Central memory CD4-positive, alpha-beta T cell (primary cell): ENCODE results near the gene KDM3B.

Experiments used
- DNase-seq: peaks from one replicate; pipeline ENCODE4 v3.0.0; 2022

KDM3B gene

DNA sequence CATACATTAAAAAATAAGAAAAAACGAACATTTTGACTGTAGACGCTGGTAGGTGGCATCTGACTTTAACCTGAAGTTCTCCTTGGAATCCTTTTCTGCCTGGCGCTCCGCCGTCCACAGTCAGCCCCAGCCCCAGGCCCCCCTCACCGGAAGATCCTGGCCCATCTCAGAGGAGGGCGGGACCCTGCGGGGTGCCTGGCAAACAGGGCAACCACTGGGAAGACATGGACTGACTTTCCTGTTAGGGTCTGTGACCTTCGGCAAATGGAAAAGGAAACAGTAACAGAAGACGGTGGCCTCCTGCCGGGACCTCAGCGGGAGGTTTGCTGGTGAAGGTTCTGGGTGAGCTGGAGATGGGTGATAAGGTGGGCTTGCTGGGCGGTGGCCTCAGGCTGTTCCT lies 101.1 kb downstream of the KDM3B start:
- no peak for DNase-seq

DNA sequence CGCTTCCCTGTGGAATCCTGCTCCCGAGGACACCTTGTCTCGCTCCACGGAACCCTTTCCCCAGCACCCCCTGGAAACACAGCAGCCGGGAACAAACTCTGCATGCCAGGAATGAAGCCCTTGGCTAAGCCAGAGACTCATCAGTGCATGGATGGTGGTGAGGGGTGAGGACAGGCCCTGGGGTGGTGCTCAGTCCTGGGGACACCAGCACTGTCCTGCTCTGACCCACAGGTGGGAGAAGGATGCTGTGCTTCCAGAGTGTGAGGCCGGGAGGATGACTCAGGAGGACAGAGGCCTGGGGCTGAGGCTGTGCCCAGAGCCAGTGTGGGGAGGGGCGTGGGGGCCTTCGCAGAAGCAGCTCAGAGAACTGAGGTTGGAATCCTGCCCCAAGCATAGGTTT lies 101.6 kb downstream of the KDM3B start:
- no peak for DNase-seq

DNA sequence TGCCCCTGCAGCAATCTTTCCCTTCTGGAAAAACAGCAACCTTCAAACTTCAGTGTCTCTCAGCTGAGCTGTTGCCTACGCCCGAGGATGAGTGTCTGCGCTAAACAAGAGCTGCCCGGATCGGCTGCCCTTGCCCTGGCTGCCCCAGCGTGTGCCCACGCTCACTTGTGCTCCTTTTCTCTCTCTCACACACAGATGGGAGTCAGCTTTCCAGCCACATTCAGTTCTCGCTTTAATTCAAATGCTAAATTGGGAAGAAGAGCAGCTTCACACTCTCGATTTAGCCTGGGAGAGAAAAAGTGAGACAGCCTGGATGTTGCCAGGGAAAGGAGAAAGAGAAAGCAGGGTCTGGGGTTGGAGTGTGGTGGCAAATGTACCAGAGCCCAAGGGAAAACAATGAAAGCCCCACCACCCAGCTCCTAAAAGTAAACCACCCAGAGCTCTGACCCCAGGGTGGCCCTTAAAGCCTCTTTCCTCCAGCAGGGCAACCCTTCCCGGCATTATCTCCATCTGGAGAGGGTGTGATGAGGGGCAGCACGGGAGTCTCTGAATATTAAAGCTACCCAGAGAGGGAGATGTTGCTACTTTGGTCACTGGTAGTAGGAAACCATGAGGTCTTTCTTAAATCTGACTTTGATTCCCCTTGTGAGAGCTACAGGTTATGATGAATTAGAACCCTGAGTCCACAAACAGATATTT lies 102.9 kb downstream of the KDM3B start:
- no peak for DNase-seq

DNA sequence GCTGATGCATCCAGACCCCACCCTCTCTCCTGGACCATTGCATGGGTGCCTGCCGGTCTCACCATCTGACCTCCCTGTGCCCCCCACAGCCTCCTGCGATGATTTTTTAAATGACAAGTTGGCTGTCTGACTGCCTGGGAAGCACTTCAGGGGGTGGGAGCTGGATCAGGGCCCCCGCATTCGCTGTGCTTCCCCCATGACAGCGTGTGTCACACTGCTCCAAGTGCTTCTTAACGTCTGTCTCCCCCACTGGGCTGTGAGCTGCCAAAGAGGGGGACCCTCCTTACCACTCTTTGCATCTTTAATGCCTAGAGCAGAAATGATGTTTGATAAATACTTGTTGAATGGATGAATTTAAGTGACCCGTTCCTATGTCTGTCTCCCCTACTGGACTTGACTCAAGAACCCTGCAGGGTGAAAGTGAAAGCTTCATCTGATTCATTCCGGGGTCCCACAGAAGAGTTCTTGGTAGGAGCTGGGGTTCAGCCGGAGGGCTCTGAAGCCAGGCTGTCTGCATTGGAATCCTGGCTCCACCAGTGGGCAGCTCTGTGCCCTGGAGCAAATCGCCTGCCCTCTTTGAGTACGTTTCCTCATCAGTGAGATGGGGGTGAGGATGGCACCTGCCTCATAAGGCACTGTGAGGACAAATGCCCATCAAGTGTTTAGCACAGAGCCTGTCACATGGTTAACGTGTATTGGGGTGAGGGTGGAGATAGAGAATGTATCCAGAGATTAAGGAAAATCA lies 105.2 kb downstream of the KDM3B start:
- no peak for DNase-seq

DNA sequence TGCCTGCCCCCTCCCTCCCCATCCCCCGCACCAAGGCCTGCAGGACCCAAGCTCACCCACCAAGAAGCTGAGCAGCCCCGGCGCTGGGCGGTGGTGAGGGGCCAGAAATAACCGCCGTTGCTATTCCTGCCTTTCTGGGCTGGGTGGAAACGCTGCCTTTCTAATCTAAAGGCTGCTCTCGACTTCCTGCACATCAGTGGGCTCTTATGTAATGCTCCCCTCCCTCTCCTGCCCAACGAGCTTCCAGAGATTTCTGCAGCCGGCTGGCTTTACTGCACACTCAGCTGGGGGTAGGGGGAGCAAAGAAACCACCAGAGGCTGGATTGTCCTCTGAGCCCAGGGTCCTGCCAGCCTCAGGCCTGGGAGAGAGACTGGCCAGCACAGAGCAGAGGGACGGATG lies 105.9 kb downstream of the KDM3B start:
- DNase-seq: no peak

DNA sequence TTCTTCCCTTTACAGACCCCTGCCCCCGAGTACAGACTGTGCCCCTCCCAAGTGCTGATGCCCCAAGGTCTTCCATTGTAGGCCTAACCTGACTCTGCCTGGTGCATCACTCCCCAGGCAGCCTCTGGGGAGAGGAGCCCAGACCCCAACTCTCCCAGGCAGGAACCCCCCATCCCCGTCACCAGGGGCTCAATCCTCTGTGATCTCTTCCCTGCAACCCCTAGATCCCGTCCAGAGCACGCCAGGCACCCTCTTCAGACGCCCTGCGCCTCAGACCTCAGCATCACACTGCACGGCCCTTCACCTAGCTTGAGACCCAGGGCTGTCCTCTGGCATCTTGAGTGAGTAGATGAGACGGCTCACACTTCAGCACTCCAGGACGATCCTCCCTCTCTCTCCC lies 106.4 kb downstream of the KDM3B start:
- no peak for DNase-seq

DNA sequence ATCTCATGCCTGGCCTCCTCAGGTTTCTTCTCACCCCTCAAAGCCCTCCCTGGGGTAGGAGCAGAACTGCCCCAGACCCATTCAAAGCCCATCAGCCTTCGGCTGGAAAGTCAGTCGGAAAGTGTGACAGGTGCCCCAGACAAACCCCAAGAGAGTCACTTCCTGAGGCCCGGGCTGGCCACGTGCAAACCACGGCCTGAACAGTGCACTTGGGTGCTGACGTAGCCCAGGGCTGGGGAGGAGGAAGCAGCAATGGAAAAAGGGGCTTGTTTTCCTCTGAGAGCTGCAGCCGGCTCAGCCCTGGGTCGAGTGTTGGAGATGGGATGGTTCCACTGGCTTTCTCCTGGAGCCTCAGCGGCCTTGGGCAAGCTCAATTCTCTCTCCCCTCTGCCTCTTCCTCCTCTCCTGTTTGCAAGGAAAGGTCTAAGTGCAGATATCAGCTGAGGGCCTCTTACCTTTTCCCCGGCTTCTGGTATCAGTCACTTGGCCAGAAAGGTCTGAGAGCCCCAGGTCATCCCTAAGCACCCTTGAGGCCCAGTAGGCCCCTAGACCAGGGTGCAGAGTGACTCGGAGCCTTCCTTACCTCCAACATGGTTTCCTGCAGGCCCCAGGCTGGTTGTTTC lies 106.9 kb downstream of the KDM3B start:
- DNase-seq: peak; percentile 79

DNA sequence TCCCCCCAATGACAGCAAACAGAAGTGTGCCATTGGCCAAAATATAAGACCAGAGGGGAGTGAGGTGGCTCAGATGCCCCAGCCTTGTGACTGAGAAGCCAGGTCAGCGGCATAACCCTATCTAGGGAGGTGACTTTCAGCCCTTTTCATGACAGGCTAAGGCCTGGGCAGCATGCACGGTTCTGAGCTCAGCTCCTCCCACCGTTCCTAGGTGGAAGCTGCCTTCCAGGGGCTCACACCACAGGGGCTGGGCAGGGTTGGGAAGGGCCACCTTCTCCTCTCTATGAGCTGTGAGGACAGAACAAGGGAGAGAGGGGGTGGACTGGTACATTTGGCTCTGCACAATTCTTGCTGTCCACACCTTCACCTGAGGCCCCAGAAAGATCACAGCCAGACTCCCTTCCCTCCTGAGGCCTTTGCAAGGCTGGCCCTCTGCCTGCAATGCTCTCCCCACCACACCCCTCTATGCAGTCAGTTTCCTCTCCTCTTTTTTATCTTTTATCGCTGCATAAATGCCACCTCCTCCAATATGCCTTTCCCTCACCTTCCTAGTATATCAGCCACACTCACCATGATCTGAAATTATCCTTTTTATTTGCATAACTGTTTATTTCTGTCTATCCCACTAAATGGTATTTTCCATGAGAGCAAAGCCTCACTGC lies 107.7 kb downstream of the KDM3B start:
- DNase-seq: no peak

DNA sequence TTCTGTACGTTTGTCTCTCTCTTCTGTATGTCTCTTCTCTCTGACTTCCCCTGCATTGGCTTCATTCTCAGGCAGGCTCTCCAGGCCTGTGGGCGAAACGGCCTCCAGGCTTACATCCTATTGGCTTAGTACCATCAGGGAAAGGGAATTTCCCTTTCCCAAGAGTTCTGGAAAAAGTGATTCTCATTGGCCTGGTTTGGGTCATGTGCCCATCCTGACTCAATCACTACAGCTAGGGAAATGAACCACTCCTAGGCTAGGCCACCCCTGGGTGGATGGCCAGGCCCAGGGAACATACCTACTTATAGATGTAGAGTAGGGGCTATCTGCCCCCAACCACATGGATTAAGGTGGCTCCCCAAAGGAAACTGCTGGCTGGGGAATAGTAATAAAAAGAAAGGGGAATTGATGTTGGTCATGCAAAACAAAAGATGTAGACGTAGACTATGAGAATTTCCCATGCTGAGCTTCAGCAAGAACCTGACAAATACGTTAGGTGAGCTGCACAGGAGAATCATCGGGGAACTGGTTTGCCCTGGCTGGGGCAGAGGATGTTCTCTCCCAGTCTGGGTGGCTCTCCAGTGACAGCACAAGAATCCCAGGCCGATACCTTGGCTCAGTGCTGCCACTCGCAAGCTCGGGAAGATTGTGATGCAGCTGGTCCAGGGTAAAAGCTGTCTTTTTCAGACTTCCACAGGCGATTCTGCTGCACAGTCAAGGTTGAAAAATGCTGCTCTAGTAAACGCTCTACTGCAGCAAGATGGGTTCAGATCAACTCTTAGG lies 109.0 kb downstream of the KDM3B start:
- no peak for DNase-seq

DNA sequence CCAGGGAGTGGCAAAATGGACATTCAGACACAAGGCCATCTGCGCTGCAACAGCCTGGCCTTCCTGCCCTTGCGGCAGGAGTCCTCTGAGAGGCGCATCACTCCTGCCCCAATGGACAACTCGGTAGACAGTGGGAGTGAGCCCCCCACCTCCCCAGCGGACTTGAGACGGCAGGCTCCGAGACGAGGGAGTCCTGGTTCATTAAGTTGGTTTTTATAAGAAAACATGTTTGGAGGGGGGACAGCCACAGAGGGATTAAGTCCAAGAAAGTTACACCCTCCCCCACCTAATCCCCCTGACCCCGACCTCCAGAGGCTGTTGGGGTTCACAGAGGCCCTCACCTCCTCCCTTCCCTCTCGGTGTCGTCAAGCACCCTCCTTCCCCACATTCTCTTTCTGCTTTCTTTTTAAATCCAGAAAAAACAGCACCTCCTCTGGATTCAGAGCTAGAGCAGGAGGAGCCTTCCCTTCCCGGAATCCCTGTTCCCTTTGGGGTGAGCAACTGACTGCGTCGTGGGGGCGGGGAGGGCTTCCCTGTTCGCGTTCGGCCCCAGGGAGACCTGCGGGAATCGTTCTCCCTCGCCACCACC lies 111.0 kb downstream of the KDM3B start:
- DNase-seq: no peak

DNA sequence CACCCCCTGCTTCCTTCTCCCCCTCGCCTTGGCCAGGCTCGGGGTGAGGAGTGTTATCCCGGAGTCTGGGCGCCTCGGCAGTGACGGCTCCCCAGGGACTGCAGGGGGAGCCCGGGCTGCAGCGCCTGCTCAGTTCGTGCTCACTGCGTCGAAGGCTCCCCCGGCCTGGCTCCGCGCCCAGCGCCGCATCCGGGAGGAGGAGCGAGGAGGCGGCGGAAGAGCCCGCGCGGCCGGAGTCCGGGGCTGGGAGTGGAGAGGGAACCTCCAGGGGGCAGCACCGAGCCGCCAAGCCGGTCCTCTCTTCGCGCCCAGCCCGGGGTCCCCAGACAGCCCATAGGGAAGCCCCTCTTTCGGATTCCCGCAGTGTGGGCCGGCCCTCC lies 111.5 kb downstream of the KDM3B start:
- peak; percentile 94 for DNase-seq

DNA sequence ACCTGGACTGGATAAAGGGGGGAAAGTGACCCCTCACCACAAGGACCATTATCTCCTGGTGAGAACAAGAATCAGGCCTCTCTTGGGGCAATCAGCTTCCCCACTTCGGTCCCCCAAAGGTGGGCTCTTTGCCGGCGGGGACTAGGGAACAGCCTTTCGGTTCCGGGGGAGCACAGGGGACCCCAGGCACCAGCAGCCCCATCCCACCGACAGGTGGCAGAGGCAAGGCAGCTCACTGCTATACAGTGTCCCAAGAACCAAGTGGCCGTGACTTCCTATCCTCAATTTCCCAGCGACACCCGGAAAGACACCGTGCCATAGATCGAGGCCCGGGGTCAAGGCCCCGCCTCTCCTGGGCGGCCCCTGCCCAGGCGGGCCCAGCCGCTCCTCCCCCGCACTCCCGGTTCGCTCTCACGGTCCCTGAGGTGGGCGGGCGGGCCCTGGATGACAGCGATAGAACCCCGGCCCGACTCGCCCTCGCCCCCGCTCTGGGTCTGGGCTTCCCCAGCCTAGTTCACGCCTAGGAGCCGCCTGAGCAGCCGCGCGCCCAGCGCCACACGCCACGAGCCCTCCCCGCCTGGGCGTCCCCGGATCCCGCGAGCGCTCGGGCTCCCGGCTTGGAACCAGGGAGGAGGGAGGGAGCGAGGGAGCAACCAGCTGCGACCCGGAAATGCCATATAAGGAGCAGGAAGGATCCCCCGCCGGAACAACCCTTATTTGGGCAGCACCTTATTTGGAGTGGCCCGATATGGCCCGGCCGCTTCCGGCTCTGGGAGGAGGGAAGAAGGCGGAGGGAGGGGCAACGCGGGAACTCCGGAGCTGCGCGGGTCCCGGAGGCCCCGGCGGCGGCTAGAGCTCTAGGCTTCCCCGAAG lies 112.1 kb downstream of the KDM3B start:
- DNase-seq: peak; percentile 98

DNA sequence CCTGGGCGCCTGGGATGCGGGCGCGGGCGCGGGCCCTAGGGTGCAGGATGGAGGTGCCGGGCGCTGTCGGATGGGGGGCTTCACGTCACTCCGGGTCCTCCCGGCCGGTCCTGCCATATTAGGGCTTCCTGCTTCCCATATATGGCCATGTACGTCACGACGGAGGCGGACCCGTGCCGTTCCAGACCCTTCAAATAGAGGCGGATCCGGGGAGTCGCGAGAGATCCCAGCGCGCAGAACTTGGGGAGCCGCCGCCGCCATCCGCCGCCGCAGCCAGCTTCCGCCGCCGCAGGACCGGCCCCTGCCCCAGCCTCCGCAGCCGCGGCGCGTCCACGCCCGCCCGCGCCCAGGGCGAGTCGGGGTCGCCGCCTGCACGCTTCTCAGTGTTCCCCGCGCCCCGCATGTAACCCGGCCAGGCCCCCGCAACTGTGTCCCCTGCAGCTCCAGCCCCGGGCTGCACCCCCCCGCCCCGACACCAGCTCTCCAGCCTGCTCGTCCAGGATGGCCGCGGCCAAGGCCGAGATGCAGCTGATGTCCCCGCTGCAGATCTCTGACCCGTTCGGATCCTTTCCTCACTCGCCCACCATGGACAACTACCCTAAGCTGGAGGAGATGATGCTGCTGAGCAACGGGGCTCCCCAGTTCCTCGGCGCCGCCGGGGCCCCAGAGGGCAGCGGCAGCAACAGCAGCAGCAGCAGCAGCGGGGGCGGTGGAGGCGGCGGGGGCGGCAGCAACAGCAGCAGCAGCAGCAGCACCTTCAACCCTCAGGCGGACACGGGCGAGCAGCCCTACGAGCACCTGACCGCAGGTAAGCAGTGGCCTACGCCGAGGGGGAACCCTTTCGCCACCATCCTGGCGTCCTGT lies 113.0 kb downstream of the KDM3B start, which contains the start of gene EGR1:
TSS of gene EGR1 (plus strand) at position 219 of the 864 bp plus-strand sequence. CDS start at position 502, 283 bp downstream.
- peak; percentile 96 for DNase-seq

DNA sequence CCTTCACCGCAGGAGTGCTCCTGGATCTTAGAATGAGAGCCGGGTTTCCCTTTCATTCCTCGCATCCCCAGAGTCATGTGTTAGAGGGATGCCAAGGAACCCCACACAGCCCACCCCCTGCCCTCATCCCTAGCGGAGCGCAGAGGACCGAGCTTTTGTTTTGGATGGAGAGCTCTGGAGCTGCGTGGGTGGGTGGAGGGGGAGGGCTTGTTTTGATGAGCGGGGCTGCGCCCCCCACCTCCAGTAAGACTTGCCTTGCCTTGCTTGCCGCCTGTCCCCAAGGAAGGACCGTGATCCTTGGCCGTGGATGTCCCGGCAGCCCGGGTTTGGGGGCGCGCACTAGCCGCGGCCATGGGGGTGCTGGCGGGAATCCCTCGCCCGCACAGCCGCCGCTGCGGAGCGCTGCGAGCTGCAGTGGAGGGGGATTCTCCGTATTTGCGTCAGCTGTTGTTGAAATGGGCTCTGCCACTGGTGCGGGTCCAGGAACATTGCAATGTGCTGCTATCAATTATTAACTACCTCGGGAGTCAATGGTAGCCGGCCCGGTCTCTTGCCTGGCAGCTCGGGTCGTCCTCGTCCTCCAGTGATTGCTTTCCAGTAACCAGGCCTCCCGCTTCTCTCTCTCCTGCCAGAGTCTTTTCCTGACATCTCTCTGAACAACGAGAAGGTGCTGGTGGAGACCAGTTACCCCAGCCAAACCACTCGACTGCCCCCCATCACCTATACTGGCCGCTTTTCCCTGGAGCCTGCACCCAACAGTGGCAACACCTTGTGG lies 113.8 kb downstream of the KDM3B start:
- no peak for DNase-seq

DNA sequence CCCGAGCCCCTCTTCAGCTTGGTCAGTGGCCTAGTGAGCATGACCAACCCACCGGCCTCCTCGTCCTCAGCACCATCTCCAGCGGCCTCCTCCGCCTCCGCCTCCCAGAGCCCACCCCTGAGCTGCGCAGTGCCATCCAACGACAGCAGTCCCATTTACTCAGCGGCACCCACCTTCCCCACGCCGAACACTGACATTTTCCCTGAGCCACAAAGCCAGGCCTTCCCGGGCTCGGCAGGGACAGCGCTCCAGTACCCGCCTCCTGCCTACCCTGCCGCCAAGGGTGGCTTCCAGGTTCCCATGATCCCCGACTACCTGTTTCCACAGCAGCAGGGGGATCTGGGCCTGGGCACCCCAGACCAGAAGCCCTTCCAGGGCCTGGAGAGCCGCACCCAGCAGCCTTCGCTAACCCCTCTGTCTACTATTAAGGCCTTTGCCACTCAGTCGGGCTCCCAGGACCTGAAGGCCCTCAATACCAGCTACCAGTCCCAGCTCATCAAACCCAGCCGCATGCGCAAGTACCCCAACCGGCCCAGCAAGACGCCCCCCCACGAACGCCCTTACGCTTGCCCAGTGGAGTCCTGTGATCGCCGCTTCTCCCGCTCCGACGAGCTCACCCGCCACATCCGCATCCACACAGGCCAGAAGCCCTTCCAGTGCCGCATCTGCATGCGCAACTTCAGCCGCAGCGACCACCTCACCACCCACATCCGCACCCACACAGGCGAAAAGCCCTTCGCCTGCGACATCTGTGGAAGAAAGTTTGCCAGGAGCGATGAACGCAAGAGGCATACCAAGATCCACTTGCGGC lies 114.6 kb downstream of the KDM3B start:
- no peak for DNase-seq

DNA sequence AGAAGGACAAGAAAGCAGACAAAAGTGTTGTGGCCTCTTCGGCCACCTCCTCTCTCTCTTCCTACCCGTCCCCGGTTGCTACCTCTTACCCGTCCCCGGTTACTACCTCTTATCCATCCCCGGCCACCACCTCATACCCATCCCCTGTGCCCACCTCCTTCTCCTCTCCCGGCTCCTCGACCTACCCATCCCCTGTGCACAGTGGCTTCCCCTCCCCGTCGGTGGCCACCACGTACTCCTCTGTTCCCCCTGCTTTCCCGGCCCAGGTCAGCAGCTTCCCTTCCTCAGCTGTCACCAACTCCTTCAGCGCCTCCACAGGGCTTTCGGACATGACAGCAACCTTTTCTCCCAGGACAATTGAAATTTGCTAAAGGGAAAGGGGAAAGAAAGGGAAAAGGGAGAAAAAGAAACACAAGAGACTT lies 115.2 kb downstream of the KDM3B start:
- DNase-seq: no peak

DNA sequence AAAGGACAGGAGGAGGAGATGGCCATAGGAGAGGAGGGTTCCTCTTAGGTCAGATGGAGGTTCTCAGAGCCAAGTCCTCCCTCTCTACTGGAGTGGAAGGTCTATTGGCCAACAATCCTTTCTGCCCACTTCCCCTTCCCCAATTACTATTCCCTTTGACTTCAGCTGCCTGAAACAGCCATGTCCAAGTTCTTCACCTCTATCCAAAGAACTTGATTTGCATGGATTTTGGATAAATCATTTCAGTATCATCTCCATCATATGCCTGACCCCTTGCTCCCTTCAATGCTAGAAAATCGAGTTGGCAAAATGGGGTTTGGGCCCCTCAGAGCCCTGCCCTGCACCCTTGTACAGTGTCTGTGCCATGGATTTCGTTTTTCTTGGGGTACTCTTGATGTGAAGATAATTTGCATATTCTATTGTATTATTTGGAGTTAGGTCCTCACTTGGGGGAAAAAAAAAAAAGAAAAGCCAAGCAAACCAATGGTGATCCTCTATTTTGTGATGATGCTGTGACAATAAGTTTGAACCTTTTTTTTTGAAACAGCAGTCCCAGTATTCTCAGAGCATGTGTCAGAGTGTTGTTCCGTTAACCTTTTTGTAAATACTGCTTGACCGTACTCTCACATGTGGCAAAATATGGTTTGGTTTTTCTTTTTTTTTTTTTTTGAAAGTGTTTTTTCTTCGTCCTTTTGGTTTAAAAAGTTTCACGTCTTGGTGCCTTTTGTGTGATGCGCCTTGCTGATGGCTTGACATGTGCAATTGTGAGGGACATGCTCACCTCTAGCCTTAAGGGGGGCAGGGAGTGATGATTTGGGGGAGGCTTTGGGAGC lies 115.9 kb downstream of the KDM3B start:
- DNase-seq: no peak
